HG02798 (cell line): ENCODE data around the gene ABCG8.

Source experiments
- ATAC-seq: cut with Tn5 transposase; IDR thresholded peaks from one replicate; pipeline ENCODE4 v1.9.1; 2021; ENCODE audit warnings: mild to moderate bottlenecking; ENCODE audit not compliant: unreplicated experiment, poor library complexity

ABCG8 gene

DNA sequence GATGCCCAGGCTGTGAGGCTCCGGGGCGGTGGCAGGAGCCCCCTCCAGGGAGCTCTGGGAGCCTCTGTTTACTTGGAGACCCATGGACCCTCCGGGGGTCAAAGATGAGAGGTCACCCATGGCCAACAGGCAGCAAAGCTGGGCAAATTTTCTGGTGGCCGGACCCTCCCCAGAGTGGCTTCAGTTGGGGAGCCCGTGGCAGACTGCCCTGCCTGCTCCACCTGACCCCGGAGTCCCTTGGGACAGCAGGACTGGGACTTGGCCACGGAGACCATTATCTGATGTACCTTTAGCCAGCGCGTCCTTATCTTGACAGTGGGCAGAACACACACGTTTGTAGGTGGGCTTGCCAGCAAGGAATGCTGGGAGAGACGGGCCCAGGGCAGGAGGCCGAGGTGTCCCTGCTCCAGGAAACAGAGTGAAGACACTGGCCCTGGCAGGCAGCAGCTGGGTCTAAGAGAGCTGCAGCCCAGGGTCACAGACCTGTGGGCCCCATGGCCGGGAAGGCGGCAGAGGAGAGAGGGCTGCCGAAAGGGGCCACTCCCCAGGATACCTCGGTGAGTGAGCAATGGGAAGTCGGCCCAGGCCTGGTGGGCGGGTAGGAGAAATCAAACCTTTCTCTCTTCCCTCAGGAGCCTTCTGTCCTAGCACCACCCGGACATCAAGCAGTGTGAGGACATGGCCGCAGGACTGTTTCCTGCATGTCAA lies at the start of gene ABCG8, which contains the start of gene ABCG5:
TSS of gene ABCG8 (plus strand) at position 412 of the 708 bp plus-strand sequence. CDS start at position 495, 83 bp downstream.
TSS of gene ABCG5 (minus strand) at position 280 of the 708 bp plus-strand sequence. CDS start at position 120, 160 bp downstream.
- no peak for ATAC-seq

DNA sequence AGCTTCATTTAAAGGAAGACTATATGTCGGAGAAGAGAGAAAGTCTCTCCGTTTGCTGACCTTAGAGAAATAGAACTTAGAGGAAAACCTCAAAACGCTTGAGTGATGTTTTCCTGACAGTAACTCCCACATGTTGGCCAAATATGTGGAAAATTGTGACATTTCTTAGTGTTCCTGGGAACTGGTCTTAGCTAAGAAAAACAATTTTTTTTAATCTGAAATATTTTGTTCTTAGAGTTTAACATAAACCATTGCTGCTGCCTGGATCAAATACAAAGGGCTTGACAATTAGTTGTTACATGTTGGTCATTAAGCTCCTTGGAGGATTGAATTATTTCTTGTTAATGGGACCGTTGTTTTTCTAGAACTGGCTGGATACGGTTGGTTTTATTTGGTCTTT lies 48.6 kb upstream of the ABCG8 start:
- ATAC-seq, result no peak

DNA sequence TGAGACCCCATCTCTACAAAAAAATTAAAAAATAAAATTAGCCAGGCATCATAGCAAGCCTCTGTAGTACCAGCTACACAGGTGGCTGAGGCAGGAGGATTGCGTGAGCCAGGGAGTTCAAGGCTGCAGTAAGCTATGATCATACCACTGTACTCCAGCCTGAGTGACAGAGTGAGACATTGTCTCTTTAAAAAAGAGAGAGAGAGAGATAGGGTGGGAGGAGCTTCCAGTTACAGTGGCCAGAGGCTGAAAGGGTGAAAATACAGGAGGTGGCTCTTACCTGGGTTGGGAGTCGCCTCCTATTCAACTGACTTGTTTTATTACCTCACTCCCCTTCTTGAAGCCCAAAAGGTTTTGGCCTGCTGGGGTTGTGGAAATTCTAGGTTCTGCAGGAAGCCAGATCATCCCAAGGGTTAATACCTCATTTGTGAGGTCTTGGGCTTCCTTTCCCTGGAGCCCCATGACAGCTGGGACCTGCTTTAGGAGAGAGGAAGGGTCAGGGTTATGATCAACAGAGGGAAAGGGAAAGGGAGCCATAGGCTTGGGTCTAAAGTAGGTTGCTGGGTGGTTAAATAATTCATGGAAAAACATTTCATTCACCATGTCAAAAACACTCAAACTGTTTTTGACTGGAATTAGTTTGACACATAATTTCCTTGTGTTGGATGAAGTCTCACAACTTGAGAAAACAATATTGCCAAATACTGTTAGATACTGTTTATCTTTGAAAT lies 47.6 kb upstream of the ABCG8 start:
- no peak for ATAC-seq

DNA sequence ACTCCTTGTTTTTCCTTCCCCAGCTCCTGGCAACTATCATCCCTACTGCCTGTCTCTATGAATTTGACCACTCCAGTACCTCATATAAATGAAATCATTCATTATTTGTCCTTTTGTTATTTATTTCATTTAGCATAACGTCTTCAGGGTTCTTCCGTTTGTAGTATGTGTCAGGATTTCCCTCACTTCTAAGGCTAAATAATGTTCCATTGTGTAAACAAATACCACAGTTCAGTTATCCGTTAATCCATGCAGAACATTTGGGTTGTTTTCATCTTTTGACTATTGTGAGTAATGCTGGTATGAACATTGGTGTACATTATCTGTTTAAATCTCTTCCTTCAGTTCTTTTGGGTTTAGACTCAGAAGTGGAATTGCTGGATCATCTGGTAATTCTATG lies 46.1 kb upstream of the ABCG8 start:
- ATAC-seq, result no peak

DNA sequence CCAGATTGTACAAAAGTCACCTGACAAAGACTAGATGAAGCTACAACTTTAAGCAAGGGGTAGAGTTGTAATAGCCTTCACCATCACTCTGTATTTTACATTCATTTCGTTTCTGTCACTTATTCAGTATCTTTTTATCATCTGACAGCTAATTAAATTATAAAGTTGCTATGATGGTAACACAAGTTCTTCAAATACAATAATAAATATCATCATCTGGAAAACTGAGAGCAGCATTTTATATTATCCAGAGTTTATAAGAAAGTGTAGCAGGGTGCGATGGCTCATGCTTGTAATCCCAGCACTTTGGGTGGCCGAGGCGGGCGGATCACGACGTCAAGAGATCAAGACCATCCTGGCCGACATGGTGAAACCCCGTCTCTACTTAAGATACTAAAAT lies 43.8 kb upstream of the ABCG8 start:
- no peak for ATAC-seq

DNA sequence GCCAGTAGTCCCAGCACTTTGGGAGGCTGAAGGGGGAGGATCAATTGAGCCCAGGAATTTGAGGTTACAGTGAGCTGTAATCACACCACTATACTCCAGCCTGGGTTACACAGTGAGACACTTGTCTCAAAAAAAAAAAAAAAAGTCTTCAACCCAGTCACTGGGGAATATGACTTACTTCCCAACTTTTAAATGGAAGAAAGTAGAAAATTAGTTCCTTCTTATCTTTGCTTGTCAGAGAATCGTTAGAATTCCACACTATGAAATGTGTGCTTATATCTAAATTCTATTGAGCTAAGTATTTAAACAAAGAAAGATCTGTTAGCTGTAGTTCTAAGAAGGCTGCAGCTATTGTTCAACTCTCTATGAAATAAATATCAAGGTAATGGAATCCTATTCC lies 42.6 kb upstream of the ABCG8 start:
- ATAC-seq, result no peak

DNA sequence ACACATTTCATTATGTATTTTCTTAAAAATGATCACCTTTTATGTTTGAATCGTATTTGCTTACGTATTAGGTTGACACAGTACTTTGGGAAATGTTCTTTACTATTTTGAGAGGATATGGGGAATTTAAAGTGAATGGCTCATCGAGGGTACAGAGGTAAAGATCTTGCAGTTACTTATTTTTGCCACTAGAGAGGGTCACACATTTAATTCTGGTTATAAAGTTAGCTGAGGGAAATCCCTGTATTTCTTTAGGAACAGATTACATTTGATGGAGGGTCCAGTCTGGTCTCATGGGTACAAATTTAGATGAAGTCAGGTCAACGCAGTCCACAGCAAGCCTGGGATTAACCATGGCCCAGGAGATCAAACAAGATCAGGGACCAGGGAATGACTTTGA lies 40.5 kb upstream of the ABCG8 start:
- no peak for ATAC-seq

DNA sequence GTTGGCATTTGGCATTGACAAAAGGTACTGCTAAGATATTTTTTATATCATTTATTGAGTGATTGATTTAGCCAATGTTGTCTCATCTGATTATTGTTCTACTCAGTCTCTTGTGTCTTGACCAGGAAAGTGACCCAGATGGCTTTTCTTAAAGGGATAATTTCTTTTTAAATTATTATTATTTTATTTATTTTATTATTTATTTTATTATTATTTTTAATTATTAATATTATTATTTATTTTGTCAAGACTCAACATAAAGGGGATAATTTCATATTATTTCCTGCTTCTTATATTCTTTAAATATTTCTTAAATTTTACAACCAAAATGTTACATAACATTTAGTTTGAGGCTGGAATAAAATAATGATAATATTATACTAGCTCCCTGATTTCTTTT lies 37.9 kb upstream of the ABCG8 start:
- ATAC-seq, result no peak

DNA sequence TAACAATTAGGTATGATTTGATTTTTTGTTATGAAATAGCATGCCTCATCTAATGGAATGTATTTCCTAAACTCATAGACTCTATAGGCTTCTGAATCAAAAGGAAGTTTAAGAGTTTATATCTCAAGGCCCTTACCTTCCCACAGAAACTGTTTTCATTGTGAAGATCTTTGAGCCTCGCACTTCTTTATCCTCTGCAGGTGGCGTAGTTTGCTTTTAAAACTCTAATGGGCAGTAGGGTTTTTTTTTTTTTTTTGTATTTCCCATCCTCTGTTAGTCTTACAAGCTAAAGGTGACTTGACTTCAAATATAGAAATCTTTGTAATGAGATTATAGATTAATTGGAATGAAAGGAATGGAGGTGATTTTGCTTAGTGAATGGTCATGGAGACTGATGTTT lies 36.6 kb upstream of the ABCG8 start:
- no peak for ATAC-seq

DNA sequence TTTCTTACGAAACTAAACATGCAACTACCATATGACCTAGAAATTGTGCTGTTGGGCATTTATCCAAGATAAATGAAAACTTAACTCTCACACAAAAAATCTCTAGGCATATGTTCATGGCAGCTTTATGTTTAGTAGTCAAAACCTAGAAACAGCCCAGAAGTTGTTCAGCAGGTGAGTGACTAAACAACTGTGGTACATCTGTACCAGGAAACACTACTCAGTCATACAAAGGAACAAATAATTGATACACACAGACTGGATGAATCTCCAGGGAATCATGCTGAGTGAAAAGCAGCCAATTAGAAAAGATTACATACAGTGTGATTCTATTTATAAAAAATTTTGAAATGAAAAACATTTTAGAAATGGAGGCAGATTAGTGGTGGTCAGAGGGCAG lies 35.7 kb upstream of the ABCG8 start:
- no peak for ATAC-seq

DNA sequence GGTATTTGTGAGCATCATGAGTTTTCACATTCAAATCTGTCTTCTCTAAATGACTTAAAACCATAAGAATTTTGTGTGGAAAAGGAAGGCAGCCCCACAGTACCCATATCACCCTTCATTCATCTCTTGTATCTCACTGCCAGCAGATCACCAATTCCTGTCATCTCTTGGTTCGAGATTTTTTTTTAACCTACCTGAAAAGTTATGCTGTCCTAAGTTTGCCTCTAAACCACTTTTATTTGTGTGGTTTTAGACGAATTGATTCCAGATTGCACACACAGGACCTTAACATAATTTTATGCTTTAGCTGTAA lies 32.1 kb upstream of the ABCG8 start:
- ATAC-seq, result no peak

DNA sequence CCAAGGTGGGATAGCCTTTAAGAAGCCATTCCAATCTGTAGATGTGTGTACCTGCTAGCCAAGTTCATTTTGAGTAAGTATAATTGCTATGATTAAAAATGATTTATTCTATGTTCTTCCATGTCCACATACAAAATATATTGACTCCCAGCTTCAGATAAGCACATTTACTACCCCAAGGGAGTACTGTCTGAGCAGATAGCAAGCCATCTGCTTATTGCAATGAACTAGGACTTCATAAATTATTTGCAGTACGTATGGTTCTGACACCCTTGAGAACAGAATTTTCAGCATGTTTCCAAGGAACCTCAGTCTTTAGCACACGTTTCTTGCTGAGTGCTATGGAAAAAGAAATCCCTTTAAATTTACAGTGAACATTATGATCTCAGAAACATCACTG lies 28.3 kb upstream of the ABCG8 start:
- no peak for ATAC-seq

DNA sequence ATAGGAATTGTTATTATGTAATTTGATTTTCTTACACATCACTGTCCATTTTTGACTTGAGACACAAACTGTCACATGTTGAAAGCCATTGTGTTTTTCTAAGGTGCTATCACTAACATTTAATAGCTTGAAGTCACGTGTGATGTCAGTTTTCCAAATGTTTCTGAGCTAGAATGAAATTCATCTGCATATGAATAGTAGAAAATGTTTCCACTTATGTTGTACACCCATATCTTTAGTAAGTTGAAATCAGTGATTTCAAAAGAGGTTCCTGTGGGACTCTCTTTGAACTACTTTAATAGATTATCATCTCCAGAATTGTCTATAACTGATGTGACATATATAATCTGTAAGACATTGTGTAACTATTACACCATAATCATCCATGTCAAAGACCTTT lies 27.9 kb upstream of the ABCG8 start:
- ATAC-seq, result no peak

DNA sequence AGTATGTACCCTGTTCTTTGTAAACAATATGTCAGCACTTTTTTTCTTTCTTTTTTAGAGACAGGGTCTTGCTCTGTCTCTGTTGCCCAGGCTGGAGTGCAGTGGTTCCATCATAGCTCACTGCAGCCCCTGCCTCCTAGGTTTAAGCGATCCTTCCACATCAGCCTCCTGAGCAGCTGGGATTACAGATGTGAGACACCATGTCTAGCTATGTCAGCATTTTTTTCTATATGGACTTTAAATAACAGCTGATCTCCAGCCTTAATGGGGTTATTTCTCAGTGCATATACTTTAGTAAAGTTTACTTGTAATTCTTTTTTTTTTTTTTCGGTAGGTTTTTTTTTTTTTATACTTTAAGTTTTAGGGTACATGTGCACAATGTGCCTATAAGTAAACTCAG lies 26.8 kb upstream of the ABCG8 start:
- no peak for ATAC-seq

DNA sequence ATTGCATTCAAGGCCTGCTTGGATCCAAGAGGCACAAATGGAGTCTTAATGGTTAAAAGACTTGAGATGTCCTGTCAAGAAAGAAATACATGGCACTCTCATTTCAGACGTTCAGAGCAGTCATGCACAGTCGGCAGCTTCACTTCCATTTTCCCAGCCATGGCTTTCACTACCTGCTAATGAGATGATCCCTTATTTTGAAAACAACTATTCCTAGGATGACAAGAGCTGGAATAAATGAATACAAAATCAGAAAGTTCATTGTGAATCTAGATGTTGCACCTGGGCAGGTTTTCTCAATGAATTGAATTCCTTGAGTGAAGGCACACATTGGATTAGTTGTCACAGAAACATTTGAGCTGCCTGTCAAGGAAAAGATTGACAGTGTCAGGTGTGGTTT lies 25.8 kb upstream of the ABCG8 start:
- no peak for ATAC-seq

DNA sequence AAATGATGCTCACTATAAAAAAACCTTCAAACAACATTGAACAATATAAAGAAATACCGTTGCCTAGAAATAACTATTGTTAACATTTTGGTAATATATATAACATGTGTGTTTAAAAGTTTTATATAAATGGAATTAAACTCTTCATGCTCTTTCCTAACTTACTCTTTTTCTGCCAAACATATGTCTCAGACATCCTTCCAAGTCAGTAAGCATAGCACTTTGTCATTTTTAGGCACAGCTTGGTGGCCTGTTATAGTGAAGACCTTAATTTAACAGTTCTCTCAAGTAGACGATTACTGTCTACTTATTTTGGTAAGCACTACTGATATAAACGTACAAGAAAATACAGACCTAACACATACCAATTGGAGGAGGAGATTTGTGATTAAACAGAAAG lies 24.1 kb upstream of the ABCG8 start:
- no peak for ATAC-seq

DNA sequence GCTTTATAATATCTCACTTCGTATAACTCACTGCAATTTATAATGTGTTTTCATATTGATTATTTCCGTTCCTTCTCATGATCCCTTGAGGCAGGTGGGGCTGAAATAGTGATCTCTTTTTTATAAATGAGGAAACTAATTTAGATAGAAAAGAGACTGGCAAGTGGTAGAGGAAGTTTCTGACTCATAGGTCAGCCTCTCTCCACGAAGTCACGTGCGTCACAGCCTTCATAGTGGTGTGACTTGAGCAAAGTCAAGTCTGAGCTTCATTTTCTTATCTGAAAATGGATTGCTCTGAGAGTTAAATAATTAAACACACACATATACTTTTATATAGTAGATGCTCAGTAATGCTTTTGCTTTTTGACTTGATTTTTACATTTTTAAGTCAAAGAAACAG lies 20.0 kb upstream of the ABCG8 start:
- ATAC-seq, result no peak

DNA sequence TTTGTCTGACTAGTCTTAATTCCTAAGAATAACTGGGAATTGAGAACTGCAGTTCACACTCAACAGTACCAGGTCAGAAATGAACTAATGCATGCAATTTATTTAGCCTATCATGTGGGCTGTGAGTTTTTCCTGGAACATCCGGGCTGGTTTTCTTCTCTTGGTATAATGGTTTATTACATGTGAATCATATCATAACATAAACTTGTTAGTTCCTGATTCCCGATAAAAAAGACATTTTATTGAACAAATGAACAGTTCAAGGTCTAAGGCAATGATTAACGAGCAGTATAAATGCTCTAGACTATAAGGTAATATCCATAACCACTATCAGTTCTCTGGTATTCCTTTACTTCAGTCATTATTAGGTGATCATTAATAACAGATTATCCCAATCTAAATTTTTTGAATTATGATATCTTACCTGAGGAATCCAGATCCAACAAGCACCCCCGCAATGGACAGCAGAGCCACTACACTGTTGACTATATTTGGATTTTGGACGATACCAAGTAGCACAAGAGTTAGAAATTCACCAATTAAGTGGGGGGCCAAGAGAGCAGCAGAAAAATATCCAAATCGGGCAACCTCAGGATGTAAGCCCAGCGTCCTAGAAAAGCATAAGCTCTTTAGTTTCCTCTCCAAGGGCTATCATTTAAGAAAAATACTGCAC lies 19.1 kb upstream of the ABCG8 start:
- ATAC-seq, result no peak

DNA sequence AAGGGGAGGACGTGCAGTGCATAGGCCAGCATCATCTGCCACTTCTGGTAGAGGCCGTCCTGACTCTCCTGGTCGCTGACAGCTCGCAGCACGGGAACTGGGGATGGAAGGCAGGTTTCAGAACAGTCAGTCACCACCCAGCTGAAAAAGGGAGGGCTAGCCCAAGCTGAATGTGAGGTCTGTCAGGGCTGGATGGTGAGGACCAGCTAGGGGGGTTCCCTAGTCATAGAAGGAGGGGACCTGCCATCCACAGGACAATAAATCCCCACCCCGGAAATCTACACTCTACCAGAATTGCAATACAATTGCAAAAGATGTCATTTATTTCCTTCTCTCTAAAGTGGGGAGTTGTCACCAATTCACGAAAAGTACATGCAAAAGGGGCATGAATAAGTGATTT lies 15.9 kb upstream of the ABCG8 start:
- no peak for ATAC-seq

DNA sequence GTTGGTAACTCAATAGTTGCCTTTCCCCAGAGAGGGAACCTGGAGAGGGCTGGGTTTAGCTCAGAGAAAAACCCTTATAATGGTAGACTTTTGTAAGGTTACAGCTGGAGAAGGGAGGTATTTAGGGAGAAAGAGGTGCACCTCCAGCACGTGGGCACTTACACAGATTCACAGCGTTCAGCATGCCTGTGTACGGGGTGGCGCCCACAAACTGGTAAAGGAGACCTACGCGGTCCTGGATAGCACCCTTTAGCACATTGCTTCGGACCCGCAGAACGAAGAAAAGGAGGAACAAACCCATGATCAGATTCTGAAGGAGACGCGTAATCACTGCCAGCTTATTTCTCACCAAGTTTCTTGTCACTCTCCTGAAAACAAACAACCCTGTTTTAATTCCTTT lies 15.0 kb upstream of the ABCG8 start:
- ATAC-seq, result no peak

DNA sequence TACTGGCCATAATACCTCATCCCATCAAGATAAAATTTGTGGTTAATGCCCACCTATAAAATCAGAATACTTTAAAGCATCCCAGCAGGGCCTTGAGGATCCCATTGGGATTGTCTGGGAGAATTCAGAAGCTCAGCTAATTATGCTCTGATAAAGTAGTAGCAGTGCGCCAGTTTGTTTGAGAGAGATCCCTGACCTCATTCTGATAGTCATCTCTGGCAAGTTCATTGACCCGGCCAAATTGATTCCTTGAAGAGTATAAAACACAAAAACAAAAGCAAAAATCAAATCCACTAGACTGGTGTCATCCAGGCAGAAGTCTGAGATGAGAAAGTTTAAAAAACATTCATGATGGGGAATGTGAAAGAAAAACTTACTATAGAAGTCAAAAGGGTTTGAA lies 14.3 kb upstream of the ABCG8 start:
- ATAC-seq, result no peak
